GM23248 (cell line): ENCODE measurements around the gene CIAO2A.

Experiments used
- EZH2 ChIP-seq: fragments of 200-600 bp; sonication (generic); IDR thresholded peaks from 2 replicates; pipeline ENCODE4 v1.6.1; 2018; ENCODE audit warnings: antibody characterized with exemption, mild to moderate bottlenecking; ENCODE audit not compliant: insufficient read depth, poor library complexity, severe bottlenecking
- EZH2phosphoT487 ChIP-seq: fragments of 200-600 bp; sonication (generic); IDR thresholded peaks from 2 replicates; pipeline ENCODE4 v1.6.1; 2018; ENCODE audit warnings: antibody characterized with exemption, moderate library complexity, mild to moderate bottlenecking, low read depth; ENCODE audit not compliant: insufficient read depth

- TF ChIP-seq EZH2phosphoT487: no peak
- TF ChIP-seq EZH2: no peak
Observed at GRCh38 chr15:64092075-64092820, 1.4 kb downstream of the CIAO2A start.
